Measurements from ENCODE around the gene NRP1.

NRP1 gene

DNA sequence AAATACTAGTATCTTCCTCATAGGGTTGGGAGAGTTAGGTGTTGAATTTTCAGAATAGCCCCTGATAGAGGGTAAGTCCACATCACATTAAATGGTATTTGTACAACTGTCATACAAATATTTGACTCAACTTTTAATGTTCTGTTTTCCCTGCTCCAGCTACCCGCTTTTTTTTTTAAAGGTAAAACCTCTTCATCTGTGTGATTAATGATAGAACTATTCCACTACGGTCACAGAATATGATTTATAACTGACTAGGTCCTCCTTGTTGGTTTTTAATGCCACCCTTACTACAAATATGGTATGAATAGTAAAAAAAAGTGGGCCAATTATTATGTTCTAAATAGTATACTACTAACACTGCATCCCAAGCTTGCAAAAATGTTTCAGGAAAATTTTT, 15.6 kb upstream of the NRP1 start:
- DNase-seq (ENCODE audit: insufficient read length, low spot score) (no peak), FAIRE-seq (no peak)

DNA sequence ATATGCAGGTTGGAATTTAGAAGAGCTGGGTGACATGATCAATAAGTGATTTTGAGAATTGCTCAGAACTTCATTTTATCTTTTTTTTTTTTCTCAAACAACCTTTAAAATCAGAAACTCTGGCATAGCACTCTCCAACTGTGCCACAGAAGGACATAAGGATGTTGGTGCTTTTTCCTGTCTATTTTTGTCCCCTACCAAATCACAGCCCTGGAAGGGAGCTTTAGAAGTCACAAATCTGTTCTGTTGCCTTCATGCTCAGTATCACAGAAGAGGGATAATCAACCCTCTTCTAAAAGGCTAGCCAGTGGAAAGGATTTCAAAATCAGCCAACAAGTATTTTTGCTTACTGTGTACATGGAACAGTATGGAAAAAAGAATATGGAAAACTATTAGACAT, 14.8 kb upstream of the NRP1 start:
- DNase-seq (ENCODE audit: insufficient read length, low spot score) (no peak), FAIRE-seq (no peak)

DNA sequence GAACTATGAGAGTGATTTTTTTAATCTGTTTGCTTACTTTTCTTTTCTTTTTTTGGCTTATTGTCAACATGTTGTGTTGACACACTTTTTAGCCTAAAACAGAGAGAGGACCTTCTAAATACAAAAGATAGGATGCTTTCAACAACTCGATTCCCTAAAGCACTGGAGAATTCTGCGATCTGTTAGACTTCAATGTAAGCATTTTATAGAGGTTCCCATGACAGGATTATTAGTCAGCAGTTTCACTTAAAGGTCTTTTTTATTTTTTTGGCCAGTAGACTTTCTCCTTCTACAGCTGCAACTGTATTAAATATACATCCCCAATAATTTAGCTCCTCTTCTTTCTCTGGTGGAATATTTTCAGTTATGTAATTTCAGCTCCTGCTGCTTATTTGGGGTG, 12.7 kb upstream of the NRP1 start:
- FAIRE-seq, result no peak
- DNase-seq (ENCODE audit: insufficient read length, low spot score), result no peak

DNA sequence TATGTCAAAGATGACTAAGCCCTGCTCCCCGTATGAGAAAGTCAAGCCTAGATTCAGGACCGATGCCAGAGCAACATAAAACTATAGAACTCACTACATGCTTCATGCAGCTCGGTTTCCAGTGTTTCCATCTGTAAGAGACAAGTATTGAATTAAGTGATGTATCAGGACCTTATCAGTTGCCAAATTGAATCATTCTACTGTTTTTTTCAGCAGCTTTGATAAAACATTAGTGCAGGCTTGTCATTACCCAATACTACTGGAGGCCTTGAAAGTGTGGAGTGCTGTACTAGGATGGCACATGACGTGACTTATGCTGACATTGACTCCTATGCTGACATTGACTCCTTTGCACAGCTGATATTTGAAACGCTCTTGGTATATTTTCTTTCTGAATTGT, 10.8 kb upstream of the NRP1 start:
- DNase-seq (ENCODE audit: insufficient read length, low spot score) (no peak), FAIRE-seq (no peak)

DNA sequence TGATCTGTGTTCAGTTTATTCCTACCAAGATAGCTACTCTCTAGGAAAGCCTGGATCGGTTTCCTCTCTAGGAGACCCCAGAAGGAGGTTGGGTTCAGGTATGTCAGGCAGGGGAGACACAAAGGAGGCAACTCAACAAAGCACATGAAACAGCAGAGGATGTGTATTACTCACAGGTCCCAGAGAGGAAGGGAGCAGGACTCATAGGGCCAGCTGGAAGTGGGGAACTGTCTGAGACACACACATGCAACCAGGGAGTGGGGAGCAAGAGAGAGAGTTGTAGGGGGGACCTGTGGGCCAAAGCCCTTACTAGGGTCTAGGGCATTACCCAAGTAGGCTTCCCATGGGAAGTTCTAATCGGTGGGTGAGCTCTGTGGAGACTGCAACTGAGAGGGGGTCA, 10.2 kb upstream of the NRP1 start:
- DNase-seq (ENCODE audit: insufficient read length, low spot score) (no peak), FAIRE-seq (no peak)

DNA sequence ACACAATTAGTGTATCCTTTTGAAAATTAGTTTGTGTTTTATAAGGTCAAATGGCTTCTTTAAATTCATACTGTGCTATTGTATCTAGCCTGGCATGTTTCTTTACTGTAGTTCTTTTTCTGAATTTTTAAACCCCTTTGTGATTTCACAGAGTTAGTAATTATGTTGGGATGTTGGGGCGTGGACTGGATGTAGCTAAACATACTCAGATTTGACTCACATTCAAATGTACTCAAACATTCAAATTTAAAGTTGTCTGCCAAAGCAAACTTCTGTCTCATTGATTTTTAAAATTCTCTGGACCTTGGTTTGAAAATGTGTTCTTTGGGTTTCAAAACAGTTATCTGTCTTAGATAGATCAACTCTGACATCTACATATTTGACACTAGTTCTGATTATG, 7.2 kb upstream of the NRP1 start:
- DNase-seq (ENCODE audit: insufficient read length, low spot score) (no peak), FAIRE-seq (no peak)

DNA sequence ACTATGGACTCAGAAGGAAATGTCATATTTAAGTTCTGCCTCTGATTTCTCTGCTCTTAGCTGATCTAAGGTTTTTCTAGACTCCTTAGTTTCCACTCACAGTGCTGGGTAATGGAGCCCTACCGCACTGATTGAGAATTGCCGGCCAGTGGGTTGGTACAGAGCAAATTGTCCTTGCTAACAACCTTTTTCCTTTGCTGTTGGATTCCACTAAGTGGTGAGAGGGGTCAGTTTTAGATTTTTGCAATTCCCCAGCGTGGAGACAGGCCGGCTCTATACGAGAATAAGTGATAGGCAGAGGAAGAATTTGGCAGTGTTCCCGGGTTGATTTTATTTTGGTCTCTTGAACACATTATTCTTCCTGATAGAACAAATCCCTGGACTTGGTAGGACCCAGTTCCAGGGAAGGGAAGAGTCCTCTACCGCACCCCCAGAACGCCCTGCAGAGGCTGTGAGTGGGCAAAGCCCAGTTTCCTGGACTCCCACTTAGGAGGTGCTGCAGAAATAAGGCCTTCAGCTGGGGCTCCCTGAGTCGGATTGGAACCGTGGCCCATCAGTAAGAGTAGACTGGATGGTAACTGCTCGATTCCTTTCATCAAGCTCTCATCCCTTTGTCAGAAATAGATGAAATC, 3.0 kb upstream of the NRP1 start:
- FAIRE-seq (no peak), DNase-seq (ENCODE audit: insufficient read length, low spot score) (no peak)

DNA sequence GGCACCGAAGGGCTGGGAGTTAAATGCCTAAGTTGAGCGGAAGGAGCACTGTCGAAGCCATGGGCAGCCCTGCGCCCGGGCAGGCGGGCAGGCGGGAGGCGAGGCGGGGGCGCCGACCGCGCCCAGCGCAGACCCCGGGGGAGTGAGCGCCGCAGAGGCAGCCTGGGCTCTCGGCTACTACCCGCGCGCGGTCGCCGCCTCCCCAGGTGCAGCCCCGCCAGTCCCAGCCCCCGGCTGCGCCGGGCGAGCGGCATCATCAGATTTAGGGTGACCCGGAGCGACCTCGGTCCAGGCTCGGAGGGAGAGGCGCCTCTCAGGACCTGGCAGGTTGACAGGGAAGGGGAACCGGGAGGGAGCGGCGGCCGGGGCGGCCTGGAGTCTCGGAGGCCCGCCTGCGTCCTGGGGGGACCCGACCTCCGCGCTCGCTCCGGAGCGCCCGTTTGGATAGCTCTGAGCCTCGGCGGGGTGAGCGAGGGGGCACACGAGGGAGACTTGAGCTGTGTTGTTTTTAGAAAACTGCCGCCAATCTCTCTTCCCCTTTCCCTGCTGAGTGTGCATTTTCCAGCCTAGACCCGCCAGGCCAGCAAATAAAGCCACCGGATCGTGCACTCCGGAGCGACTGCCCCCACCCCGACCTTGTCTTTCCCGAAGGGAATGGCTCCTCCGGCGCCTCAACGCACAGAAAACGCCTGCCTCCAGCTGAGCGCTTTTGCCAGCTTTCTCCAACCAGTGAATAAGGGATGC, 2.3 kb upstream of the NRP1 start:
- DNase-seq (ENCODE audit: insufficient read length, low spot score), result no peak
- no peak for FAIRE-seq

DNA sequence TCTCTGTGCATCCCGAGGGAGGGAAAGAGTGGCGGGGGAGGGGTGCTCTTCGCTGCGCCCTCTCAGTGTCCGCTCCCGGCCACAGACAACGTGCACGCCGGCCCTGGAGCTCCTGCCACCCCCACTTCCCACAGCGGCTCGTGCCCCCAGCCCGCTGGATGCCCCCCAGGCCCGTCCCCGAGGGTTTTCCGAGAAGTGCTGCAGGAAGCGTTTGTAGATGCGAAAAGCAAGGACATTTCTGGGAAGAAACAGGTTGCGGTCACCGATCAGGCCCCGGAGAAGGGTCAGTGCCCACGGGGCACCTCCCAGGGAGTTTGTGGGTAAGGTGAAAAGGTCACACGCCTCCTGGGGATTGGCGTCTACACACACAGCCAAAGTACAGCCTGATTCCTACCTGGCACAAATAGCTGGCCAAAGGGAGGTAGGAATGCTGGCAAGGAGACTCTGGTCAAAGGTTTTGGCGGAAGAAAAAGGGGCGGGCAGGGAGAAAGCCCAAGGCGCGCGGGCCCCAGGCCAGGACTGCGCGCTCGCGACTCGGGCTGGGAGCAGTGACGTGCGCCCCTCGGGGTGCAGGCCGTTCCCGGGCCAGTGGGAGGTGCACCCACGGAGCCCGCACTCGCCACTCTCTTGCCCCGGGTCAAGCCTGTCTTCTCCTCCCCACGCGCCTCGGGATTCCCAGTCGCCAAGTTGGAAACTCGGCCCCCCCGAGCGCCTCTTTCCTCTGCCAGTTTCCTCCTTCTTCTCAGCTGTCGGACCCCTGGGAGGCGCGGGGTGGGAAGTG, 1.5 kb upstream of the NRP1 start:
- FAIRE-seq (no peak), DNase-seq (ENCODE audit: insufficient read length, low spot score) (no peak)

DNA sequence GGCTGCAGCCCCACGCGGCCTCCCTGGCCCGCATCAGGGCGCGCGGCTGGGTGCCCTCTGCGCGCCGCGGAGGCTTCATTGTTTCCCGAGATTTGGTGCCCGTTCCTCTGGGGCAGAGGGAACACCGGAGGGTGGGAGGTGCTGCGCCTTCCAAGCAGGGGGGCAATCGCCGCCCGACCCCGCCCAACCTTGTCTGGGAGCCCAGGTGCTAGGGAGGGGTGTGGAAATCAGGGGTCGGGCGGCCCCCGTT, 1.0 kb upstream of the NRP1 start:
- FAIRE-seq (no peak), DNase-seq (ENCODE audit: insufficient read length, low spot score) (no peak)

DNA sequence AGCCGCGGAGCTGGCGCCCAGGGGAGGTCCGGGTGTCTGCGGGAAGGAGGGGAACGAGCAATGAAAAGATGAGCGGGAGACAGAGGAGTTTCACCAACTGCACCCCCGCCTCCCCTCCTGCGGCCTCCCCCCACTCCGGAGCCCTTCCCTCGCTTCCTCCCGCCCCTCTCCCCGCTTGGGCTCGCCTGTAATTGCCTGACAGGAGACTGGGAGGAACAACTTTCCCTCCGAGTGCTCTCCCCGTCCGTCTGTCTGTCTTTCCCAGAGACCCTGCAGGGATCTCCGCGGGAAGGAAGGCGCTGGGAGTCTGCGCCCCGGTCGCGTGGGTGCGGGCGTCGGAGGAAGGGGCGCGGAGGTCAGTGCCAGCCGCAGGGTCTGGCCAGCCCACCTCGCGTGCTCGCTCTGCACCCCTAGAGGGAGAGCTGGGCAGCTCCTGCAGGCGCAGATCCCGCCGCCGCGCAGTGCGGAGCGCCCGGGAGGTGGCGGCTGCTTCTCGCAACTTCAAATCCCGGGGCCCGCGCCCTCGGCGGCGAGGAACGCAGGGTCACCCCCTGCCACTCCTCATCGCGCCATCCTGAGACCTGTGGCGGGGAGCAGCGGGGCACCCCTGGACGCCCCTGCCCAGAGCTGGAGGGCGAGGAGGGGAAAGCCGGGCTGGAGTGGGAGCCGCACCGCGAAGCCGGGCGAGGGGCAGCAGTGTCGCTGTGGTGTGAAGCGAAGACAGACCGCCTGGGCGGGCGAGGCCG, 511 bp upstream of the NRP1 start:
- DNase-seq (ENCODE audit: insufficient read length, low spot score) (no peak), FAIRE-seq (no peak)

DNA sequence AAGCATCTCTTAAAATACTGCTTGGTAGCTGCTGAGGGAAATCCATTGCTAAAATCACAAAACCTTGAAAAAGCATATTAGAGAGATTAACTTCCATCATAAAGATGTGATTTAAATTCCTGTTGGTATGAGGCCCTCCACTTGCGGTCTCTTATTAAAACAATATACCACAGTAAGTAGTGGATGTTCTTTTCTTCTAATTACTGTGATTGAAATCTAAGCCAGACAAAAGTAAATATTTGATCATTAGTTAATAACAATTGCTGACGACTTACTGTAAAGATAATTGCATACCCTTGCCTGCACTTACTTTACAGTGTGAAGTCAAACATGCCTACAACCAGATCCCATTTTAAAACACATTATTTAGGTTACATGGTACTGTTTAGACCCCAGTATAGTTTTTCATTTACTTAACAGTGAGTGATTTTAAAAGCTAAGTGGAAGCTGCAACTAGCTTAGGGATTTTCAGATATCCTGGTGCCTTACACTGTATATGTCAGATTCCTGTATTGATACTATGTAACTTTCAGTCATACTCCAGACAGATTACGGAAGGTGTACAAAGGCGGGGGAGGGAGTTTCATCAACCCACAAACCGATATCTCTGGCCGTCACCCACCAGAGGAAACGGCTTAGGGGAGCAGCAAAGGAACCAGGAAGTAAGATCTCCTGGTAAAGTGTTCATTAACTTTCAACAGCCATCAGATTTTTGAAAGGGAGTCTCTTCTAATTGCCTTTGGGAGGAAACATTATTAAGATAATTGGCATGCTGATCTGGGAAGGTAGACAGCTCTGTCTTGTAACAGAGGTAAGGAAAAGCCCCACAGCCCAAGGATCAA, 986 bp downstream of the NRP1 start:
- FAIRE-seq, result peak; percentile 80
- DNase-seq (ENCODE audit: insufficient read length, low spot score), result no peak

DNA sequence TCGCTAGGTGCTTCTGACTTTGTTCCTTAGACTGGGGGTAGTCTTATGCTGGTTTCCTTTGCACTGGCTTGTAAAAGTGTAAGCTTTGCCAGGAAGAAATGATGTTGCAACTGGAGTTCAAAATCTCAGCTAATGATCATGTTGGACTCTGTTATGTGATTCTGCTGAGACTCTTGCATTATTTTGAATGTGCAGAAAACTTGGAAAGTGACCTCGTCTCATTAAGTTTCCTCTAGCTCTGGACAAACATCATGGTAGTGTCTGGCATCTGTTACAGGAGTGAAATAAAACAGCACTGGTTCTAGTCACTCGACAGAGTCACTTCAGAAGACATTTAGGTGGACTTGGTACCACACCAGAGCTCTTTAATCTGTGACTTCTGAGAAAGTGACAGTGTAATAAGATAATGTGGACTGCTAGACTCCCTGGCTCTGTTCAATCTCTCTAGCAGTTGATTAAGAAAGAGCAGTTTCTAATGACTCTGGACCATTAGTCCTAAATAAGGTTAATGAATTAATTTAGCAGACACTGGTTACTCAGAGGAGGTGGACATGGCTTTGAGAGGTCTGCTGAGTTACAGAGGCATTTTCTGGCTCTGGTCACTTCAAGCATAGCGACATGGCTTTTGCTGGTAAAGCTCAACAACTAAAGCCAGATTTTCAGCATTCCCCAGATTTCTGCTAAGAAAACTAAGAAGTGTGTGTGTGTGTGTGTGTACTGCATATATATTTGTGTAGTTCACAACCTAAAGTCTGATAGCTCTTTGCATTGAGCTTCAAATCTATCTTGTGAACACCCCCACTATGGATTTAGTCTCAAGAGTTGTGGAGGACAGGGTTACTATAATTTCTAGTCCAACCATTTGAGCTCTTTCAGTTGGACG, 2.0 kb downstream of the NRP1 start:
- FAIRE-seq, result no peak
- DNase-seq (ENCODE audit: insufficient read length, low spot score), result no peak

DNA sequence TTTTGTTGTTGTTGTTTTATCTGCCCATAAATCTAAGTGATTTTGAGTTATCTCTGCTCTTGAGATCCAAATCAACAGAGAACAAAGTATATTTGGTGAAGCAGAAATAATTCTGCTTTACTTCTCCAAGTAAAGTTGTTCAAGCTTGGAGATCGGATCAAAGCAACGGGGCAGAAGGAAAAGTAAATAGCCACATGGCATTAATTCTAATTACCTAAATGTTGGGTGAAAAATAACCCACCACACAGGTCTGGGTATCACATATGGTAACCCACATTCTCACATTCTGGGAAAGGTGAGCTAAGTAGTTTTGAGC, 3.1 kb downstream of the NRP1 start:
- DNase-seq (ENCODE audit: insufficient read length, low spot score), result no peak
- FAIRE-seq, result no peak

DNA sequence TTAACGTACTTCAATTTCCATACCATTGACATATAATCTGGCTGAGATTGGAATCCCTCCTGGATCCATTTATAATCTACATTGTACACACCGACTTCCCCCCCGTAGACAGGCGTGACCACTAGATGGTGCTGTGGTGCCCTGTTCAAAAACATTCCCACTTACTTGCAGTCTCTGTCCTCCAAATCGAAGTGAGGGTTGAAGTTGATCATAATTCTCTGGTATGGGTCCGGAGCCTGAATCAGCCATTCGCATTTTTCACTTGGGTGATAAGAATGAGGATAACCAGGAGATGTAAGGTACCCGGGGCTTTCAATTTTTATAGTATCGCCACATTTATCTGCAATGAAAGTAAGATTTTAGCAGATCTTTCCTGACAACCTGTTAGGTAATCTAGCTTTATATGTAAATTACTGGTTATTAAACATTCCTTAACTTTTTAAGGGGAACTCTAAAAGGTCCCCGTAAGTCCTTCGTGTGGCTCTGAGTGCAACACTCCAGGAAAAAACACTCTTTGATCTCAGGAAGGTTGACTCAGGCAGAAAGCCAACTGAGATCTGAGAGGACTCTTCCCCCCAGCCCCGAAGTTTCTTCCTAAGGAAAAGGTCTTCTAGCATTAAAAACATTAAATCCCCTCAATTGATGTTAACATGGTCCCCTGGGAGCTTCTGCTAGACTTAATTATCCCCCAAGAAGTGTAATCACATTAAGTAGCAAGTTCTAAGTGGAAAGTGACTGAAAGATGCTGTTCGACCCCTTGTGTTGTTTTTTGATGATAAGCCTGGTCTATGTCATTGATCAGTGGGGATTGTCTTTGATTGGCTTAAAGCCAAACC, 3.7 kb downstream of the NRP1 start:
- DNase-seq (ENCODE audit: insufficient read length, low spot score), result peak; percentile 43

DNA sequence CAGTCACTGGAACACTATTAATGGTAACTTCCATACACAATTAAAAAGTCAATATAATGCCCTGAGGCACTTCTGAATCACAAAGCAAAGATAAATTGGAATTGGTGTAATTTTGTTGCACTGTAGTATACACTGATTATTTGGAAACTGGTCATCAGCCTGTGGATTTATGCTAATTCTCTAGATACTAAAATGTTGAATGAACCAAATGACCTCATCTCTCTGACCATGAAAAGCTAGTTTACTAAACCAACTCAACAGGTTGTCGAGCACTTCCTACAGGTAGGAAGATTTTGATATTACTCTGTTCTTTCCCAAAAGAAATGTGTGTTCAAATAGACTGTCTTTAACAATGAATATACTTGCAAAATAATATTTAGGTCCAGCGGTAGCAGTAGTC, 5.3 kb downstream of the NRP1 start:
- FAIRE-seq (no peak), DNase-seq (ENCODE audit: insufficient read length, low spot score) (no peak)

More for the DNA sequence above, 3.7 kb downstream of the NRP1 start:
- FAIRE-seq, result peak; percentile 93

DNA sequence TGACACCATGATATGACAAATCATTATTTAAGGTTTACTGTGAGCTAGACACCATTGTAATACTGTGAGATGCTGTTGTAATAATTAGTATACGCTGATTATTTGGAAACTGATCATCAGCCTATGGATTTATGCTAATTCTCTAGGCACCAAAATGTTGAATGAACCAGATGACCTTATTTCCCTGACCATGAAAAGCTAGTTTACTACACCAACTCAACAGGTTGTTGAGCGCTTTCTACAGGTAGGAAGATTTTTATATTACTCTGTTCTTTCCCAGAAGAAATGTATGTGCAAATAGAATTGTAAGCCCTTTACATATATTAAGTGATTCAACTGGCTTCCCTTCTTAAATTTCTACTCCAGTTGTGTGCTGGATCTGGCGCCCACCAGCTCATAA, 6.2 kb downstream of the NRP1 start:
- DNase-seq (ENCODE audit: insufficient read length, low spot score) (no peak), FAIRE-seq (no peak)

DNA sequence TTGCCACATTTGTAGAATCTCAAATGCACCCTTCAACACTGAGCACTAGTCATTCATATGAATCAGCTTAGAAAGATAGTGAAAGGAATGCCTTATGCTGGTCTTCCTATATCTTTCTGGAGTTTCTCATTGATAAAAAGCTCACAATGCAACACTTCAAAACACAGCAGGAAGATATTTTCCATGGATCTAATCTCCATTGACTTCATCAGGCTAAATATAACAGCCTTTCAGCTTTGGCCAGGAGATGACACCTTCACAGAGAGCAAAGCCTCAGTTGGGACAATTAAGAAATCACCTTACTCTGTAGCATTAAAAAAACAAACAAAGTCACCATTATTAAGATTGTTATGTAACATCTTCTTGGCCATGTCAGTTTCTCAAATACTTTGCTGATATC, 6.7 kb downstream of the NRP1 start:
- no peak for DNase-seq (ENCODE audit: insufficient read length, low spot score)

DNA sequence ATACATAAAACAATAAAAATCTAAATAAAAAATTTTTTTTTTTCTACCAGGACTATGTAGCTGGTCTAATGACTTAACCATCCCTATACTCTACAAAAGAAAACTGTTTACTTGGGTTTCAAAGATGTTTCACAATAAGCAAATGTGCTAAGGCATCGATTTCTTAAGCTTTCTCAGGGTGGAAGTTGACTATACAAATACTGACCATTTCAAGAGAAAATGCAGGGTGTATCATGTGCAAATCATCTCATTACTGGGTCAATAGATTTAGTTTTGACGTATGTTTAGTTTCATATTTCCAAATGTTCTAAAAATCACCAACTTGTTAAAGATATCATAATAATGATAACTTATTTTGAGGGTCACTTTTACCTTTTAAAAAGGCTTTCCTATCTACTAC, 7.5 kb downstream of the NRP1 start:
- DNase-seq (ENCODE audit: insufficient read length, low spot score) (no peak), FAIRE-seq (no peak)

More for the DNA sequence above, 6.7 kb downstream of the NRP1 start:
- no peak for FAIRE-seq
